GM18502 (cell line): ENCODE measurements around the gene PPIB.
"Not testable (repeated sequence)": the region's sequence is repeated elsewhere in the genome, so short reads cannot be mapped to it uniquely, and the experiment has no call there.

Experiments used
- ATAC-seq: cut with Tn5 transposase; IDR thresholded peaks from one replicate; pipeline ENCODE4 v1.9.1; 2021; ENCODE audit warnings: mild to moderate bottlenecking; ENCODE audit not compliant: unreplicated experiment, poor library complexity

PPIB gene

GRCh38 chr15:64111679-64112050 is 51.2 kb downstream of the PPIB start:
- no peak for ATAC-seq

GRCh38 chr15:64110950-64111678 is 51.7 kb downstream of the PPIB start:
- no peak for ATAC-seq

GRCh38 chr15:64110108-64110701 is 52.6 kb downstream of the PPIB start:
- not testable (repeated sequence) for ATAC-seq

GRCh38 chr15:64107337-64107736 is 55.5 kb downstream of the PPIB start:
- no peak for ATAC-seq
